AG09319 (cell line): Measurements from ENCODE around the gene CELF4.
A peak's percentile ranks its signal among the peaks of the same experiment; 100 is the strongest.

Experiments
- DNase-seq: peaks from one replicate; pipeline ENCODE4 v3.0.0-alpha.2; 2010; ENCODE audit warnings: low read depth; ENCODE audit errors: extremely low read depth
- TF ChIP-seq, protein P1 (sequence below): IDR thresholded peaks from 2 replicates; pipeline ENCODE4 v1.5.1; 2011; ENCODE audit warnings: low read depth, mild to moderate bottlenecking, inconsistent platforms, low read length, moderate library complexity

CELF4 gene

DNA sequence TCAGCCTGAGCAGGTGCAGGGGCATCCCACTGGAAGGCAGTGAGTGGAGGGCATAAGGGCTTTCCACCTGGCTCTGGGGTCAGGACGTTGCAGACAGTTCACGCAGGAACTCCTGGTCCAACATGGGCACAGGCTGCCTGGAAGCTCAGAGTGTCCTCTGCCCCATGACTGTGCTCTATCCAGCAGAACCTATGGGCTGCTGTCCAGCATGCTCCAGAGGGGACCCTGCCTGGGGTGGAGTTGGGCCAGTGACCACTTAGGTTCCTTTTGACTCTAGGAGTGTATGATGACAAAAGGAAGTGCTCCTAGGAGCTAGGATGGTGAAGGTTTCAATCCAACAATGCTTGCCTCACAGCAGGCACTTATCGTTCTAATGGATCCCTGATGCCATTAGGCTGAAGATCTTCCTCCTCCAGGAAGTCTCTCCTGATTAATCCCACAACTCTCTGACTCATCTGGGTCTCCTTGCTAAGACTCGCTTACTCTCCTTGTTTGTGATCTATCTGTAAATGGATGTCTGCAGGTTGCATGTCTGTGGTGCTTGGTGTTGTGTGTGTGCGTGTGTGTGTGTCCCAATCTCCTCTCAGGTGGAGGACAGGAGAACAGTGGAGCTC lies 224.0 kb downstream of the CELF4 start:
- no peak for DNase-seq

DNA sequence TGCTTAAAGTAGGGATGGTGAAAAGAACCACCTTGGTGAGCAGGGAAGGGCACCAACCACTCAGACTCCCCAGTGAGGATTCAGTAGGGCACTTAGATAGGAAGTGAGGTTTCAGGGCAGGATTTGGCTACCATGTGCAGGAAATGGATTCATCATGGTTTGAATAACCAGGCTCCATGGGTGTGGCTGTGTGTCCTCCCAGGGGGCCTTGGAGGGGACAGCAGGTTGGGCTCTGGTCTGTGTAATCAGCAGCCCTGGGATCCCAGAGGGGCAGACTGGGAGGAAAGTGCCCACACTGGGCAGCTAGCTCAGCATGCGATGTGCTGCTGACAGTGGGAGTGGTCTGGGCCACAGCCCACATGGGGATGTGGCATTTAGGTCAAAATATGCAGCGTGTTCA lies 224.6 kb downstream of the CELF4 start:
- no peak for DNase-seq
- TF ChIP-seq, protein P1, sequence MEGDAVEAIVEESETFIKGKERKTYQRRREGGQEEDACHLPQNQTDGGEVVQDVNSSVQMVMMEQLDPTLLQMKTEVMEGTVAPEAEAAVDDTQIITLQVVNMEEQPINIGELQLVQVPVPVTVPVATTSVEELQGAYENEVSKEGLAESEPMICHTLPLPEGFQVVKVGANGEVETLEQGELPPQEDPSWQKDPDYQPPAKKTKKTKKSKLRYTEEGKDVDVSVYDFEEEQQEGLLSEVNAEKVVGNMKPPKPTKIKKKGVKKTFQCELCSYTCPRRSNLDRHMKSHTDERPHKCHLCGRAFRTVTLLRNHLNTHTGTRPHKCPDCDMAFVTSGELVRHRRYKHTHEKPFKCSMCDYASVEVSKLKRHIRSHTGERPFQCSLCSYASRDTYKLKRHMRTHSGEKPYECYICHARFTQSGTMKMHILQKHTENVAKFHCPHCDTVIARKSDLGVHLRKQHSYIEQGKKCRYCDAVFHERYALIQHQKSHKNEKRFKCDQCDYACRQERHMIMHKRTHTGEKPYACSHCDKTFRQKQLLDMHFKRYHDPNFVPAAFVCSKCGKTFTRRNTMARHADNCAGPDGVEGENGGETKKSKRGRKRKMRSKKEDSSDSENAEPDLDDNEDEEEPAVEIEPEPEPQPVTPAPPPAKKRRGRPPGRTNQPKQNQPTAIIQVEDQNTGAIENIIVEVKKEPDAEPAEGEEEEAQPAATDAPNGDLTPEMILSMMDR = no peak

More for the DNA sequence above, 224.0 kb downstream of the CELF4 start:
- TF ChIP-seq, protein P1 = no peak

DNA sequence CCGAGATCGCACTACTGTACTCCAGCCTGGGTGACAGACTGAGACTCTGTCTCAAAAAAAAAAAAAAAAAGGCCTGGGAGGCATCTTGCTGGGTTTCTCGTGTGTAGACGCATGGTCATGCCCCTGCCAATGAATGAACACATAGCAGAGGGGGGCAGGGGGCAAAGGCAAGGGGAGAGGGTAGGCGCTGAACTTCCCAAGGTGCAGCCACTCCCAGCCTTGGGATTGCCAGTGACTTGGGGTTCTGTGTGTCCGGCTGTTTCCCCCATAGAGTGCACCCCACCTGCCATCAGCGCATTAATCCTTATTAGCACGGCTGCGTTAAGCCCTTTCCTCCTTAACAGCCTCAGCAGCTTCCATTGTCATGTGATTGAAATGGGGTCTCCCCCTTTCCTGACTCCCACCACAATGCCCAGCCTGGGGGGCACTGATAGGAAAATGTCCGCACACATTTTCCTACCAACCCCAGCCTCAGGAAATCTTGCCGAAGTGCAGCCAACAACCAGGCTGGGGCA lies 225.8 kb downstream of the CELF4 start:
- TF ChIP-seq, protein P1 = no peak
- DNase-seq = no peak

DNA sequence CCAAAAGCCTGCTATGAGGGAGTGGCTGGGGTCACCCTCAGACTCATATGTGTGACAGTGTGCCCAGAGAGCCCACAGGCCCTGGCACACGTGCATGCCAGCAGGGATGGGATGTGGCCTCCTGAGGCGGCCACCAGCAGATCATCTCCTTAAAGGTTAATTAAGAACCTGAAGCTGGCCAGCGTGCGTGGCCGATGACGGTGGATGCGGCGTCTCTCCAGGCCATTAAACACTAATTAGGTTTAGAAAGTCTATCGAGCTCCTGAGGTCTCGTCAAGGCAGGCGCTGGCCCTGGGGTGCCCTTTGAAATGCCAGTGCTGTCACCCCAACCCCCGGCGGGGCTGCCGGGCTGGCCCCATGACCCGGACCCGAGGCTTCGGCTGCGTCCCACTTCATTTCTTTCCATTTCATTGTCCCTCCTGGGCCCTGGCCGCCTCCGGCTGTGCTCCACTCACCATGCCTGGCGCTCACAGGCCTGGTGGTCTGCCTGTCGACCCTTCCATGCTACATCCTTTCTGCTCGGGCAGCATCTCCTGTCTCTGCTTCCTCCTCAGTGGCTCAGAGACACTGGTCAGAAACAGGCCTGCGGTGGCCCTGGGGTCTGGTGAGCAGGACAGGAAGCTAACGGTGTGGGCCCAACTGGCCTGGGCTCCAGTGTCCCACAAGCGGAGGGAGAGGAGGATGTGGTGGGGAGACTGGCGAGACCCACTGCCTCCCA lies 228.9 kb downstream of the CELF4 start:
- no peak for DNase-seq
- TF ChIP-seq, protein P1 = no peak

DNA sequence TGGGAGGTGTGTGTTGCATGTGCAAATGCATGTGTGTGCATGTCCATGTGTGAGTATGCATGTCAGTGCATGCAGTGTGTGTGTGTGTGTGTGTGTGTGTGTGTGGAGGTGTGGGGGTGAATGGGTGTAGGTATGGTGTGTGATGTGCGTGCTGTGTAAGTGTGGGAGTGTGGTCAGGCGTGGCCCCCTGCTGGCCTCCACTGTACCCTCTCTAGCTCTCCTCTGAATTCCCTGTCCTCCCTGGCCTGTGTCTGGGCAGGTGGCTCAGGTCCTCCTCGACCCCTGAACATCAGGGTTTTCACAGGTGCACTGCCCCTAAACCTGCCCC lies 230.2 kb downstream of the CELF4 start:
- TF ChIP-seq, protein P1 = peak; percentile 40
- DNase-seq = no peak

DNA sequence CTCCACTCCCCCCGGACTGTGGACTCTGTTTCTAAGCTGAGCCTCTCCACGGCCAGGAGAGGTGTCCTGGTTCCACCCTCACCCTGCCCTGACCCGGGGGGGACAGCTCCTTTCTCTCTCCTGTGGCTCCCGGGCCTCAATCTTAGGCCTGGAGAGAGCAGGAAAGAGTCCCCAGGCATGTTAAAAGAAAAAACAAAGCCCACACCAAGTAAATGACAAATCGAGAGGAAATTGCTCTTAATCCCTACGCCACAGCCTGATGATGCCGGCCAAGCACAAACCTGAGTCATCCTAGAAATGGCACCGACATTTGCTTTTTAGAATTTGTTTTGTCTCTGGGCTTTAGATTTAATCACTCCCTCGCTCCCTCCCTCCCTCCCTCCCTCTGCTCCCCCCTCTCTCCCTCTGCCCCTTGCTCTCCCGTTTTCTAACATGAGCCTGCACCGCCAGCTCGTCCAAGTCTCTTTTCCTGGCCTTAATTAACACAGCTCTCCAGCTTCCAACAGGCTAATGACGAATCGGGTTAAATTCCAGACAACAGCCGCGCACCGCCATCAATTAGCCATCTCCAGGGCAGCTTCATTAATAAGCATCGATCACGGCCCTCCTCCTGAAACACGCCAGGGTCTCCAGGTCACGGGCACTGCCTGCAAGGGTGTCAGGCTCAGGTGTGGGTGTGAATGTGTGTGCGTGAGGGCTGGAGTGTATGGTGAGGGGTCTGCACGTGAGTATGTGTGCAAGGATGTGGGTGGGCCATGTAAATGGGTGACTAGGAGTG lies 230.8 kb downstream of the CELF4 start:
- DNase-seq = peak; percentile 19
- TF ChIP-seq, protein P1 = no peak
